ENCODE results near the gene TEX19.

The TEX19 gene

DNA sequence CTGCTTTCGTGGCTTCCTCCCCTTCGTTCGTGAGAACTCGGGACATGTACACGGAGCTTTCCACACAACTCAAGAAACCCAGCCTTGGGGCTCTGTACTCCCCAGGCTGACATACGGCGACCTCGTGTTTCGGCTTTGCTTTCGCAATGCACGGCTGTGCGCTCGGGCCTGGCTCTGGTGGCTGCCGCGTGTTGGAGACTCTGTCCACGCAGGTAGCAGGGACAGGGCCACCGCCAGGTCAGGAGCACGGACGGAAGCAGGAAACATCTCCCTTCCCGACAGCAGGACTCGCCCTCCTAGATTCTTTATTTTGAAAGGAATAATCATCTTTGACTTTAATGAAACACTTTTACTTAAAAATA, 29.9 kb downstream of the TEX19 start:
- TF ChIP-seq, protein P1, sequence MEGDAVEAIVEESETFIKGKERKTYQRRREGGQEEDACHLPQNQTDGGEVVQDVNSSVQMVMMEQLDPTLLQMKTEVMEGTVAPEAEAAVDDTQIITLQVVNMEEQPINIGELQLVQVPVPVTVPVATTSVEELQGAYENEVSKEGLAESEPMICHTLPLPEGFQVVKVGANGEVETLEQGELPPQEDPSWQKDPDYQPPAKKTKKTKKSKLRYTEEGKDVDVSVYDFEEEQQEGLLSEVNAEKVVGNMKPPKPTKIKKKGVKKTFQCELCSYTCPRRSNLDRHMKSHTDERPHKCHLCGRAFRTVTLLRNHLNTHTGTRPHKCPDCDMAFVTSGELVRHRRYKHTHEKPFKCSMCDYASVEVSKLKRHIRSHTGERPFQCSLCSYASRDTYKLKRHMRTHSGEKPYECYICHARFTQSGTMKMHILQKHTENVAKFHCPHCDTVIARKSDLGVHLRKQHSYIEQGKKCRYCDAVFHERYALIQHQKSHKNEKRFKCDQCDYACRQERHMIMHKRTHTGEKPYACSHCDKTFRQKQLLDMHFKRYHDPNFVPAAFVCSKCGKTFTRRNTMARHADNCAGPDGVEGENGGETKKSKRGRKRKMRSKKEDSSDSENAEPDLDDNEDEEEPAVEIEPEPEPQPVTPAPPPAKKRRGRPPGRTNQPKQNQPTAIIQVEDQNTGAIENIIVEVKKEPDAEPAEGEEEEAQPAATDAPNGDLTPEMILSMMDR (IDR thresholded peaks at IDR 0.05; ENCODE audit: control insufficient read depth, insufficient read depth, low read depth, low read length, missing control alignments), result no peak
- H3K4me3 ChIP-seq (ENCODE audit: control insufficient read depth, low read depth, low read length), result no peak overlapping the region
- DNase-seq (ENCODE audit: low read depth), result no peak

DNA sequence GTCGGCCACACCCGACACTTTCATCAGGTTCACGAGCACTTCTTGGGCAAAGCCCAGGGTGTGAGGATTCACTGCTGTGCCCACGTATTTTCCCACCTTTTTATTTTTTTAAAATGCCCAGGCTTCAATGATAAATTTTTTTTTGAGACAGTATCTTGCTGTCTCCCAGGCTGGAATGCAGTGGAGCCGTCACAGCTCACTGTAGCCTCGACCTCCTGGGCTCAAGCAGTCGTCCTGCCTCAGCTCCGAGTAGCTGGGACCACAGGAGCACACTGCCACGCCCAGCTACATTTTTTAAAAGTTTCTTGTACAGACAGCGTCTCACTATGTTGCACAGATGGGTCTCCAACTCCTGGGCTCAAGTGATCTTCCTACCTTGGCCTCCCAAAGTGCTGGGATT, 30.3 kb downstream of the TEX19 start:
- TF ChIP-seq, protein P1 (IDR thresholded peaks at IDR 0.05; ENCODE audit: control insufficient read depth, insufficient read depth, low read depth, low read length, missing control alignments), result no peak
- DNase-seq (ENCODE audit: low read depth), result no peak
- H3K4me3 ChIP-seq (ENCODE audit: control insufficient read depth, low read depth, low read length), result no peak overlapping the region

- TF ChIP-seq, protein P1 (IDR thresholded peaks at IDR 0.05; ENCODE audit: control insufficient read depth, insufficient read depth, low read depth, low read length, missing control alignments), result no peak
- no peak overlapping the region for H3K4me3 ChIP-seq (ENCODE audit: control insufficient read depth, low read depth, low read length)
These were observed 31.2 kb downstream of the TEX19 start for GRCh38 chr17:82390015-82390859.

DNA sequence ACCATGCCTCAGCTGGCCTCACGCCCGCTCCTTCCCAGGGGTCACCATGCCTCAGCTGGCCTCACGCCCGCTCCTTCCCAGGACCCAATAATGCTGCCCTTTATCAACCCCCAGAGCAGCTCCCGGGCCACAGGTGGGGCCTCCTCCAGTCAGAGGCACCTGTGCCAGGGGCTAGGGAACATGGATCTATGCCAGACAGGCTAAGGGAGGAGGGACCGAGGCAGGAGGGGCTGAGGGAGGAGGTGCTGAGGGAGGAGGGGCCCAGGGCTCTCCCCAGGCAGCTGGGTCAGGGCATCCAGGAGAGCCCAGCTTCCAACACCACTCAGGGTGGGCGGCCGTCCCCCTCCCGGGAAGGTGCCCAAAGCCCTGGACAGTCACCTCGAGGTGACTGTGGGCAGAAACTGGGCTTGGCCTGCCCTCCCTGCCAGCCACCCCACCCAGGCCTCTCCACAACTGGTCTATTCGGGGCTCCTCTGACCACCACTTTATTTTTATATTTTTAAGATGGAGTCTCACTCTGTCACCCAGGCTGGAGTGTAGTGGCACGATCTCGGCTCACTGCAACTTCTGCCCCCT, 31.9 kb downstream of the TEX19 start:
- TF ChIP-seq, protein P1 (IDR thresholded peaks at IDR 0.05; ENCODE audit: control insufficient read depth, insufficient read depth, low read depth, low read length, missing control alignments), result no peak
- no peak for DNase-seq (ENCODE audit: low read depth)
- H3K4me3 ChIP-seq (ENCODE audit: control insufficient read depth, low read depth, low read length), result no peak overlapping the region

More at GRCh38 chr17:82390015-82390859, 31.2 kb downstream of the TEX19 start:
- DNase-seq (ENCODE audit: low read depth), result no peak

GRCh38 chr17:82391496-82392066, 32.5 kb downstream of the TEX19 start:
- TF ChIP-seq, protein P1 (IDR thresholded peaks at IDR 0.05; ENCODE audit: control insufficient read depth, insufficient read depth, low read depth, low read length, missing control alignments), result no peak
- H3K4me3 ChIP-seq (ENCODE audit: control insufficient read depth, low read depth, low read length), result no peak overlapping the region
- no peak for DNase-seq (ENCODE audit: low read depth)

- no peak for DNase-seq (ENCODE audit: low read depth)
- TF ChIP-seq, protein P1 (IDR thresholded peaks at IDR 0.05; ENCODE audit: control insufficient read depth, insufficient read depth, low read depth, low read length, missing control alignments), result no peak
- H3K4me3 ChIP-seq (ENCODE audit: control insufficient read depth, low read depth, low read length), result no peak overlapping the region
These were observed 33.3 kb downstream of the TEX19 start for GRCh38 chr17:82392209-82392920.
